ENCODE data around the gene RNF168. TPM values are rescaled to one million over a fixed set of nuclear protein-coding genes. Genes with fewer than 3 reads are reported as not detected.

The RNF168 gene
- total and polyA plus RNA-seq, 2 donors (not counting 1 experiment from before 2014, with no cell fraction given): 3.4 to 42.7 TPM

GRCh38 chr3:196547067-196547466 lies 43.5 kb upstream of the RNF168 start:
- Mint-ChIP-seq H3K4me1 (no peaks in the 10 kb centered on the region), H3K27me3 (no peaks in the 10 kb centered on the region), H3K9me3 (ENCODE audit: insufficient read depth) (no peaks in the 10 kb centered on the region), H3K4me3 (no peak overlapping the region), H3K27ac (no peak overlapping the region)
- DNase-seq: no peak
- WGBS (ENCODE audit: insufficient coverage): 89% methylated on average over 1 of the region's 2 CpGs
- H3K4me2 ChIP-seq (replicated peaks; ENCODE audit: low read depth, low read length, poor library complexity, severe bottlenecking): no peak overlapping the region
- H3K4me3 ChIP-seq (ENCODE audit: control extremely low read depth in 1 of 5, extremely low read depth in 1 of 5, insufficient read depth in 1 of 5, low read depth in 2 of 5, low read length in 4 of 5): no peak overlapping the region
- no peaks in the 10 kb centered on the region for H3K4me1 ChIP-seq (ENCODE audit: control insufficient read depth in 2 of 2, insufficient read depth in 2 of 2, low read length in 2 of 2)
- no peak overlapping the region for H3K27ac ChIP-seq (ENCODE audit: low read length in 2 of 2)
- no peak for ATAC-seq (ENCODE audit: low read depth)
- ChIA-PET POLR2A (no interaction called here), CTCF (no interaction called here)
- peaks cover 2 to 15% (median 14%) of the 10 kb centered on the region in 3 donors for H3K9me3 ChIP-seq (ENCODE audit: control extremely low read depth in 1 of 3, control insufficient read depth in 2 of 3, insufficient read depth in 1 of 3, low read length in 2 of 3)
- TF ChIP-seq EZH2 (IDR thresholded peaks at IDR 0.05; ENCODE audit: borderline replicate concordance, insufficient read depth, low read depth, low read length, poor library complexity, severe bottlenecking): no peak
- TF ChIP-seq CTCF (IDR thresholded peaks at IDR 0.05): no peak
- no peak overlapping the region for H2AFZ ChIP-seq (ENCODE audit: insufficient read depth, low read depth, low read length, poor library complexity, severe bottlenecking)
- no peaks in the 10 kb centered on the region for H3K36me3 ChIP-seq (replicated peaks in 1 of 2; ENCODE audit: control extremely low read depth in 1 of 2, control insufficient read depth in 1 of 2, extremely low read depth in 1 of 2, insufficient read depth in 2 of 2, low read length in 1 of 2)
- no peaks in the 10 kb centered on the region for H3K27me3 ChIP-seq (replicated peaks in 1 of 4; ENCODE audit: control extremely low read depth in 1 of 4, control insufficient read depth in 3 of 4, insufficient read depth in 4 of 4, low read length in 3 of 4)
- H3K9ac ChIP-seq (ENCODE audit: low read length): no peak overlapping the region
- no peaks in the 10 kb centered on the region for H3K79me2 ChIP-seq (ENCODE audit: control insufficient read depth, insufficient read depth, low read length)
- intact Hi-C loops (cut with micrococcal nuclease): no loop called here
- H4K20me1 ChIP-seq (ENCODE audit: control insufficient read depth, insufficient read depth, low read length, poor library complexity, severe bottlenecking): no peaks in the 10 kb centered on the region

- no peak overlapping the region for H3K4me2 ChIP-seq (replicated peaks; ENCODE audit: low read depth, low read length, poor library complexity, severe bottlenecking)
- WGBS (ENCODE audit: insufficient coverage): 100% methylated on average over 4 of the region's 5 CpGs
- Mint-ChIP-seq H3K27me3 (no peaks in the 10 kb centered on the region), H3K9me3 (ENCODE audit: insufficient read depth) (no peaks in the 10 kb centered on the region), H3K4me3 (no peak overlapping the region), H3K27ac (no peak overlapping the region), H3K4me1 (no peaks in the 10 kb centered on the region)
- no peaks in the 10 kb centered on the region for H3K36me3 ChIP-seq (replicated peaks in 1 of 2; ENCODE audit: control extremely low read depth in 1 of 2, control insufficient read depth in 1 of 2, extremely low read depth in 1 of 2, insufficient read depth in 2 of 2, low read length in 1 of 2)
- intact Hi-C loops (cut with micrococcal nuclease): no loop called here
- H3K27ac ChIP-seq (ENCODE audit: low read length in 2 of 2): no peak overlapping the region
- POLR2A ChIA-PET: interaction anchor here (0.6 kb wide), 1 partner anchor 287 kb away, joined by 6 read pairs; no protein-coding TSS in a partner anchor
- H3K9ac ChIP-seq (ENCODE audit: low read length): no peak overlapping the region
- no peak for ATAC-seq (ENCODE audit: low read depth)
- no peaks in the 10 kb centered on the region for H4K20me1 ChIP-seq (ENCODE audit: control insufficient read depth, insufficient read depth, low read length, poor library complexity, severe bottlenecking)
- H3K4me1 ChIP-seq (ENCODE audit: control insufficient read depth in 2 of 2, insufficient read depth in 2 of 2, low read length in 2 of 2): no peaks in the 10 kb centered on the region
- CTCF ChIA-PET: no interaction called here
- TF ChIP-seq CTCF (IDR thresholded peaks at IDR 0.05): no peak
- no peak for TF ChIP-seq EZH2 (IDR thresholded peaks at IDR 0.05; ENCODE audit: borderline replicate concordance, insufficient read depth, low read depth, low read length, poor library complexity, severe bottlenecking)
- no peak for DNase-seq
- no peaks in the 10 kb centered on the region for H3K27me3 ChIP-seq (replicated peaks in 1 of 4; ENCODE audit: control extremely low read depth in 1 of 4, control insufficient read depth in 3 of 4, insufficient read depth in 4 of 4, low read length in 3 of 4)
- H2AFZ ChIP-seq (ENCODE audit: insufficient read depth, low read depth, low read length, poor library complexity, severe bottlenecking): no peak overlapping the region
- peaks cover 2 to 15% (median 14%) of the 10 kb centered on the region in 3 donors for H3K9me3 ChIP-seq (ENCODE audit: control extremely low read depth in 1 of 3, control insufficient read depth in 2 of 3, insufficient read depth in 1 of 3, low read length in 2 of 3)
- no peak overlapping the region for H3K4me3 ChIP-seq (ENCODE audit: control extremely low read depth in 1 of 5, extremely low read depth in 1 of 5, insufficient read depth in 1 of 5, low read depth in 2 of 5, low read length in 4 of 5)
- no peaks in the 10 kb centered on the region for H3K79me2 ChIP-seq (ENCODE audit: control insufficient read depth, insufficient read depth, low read length)
These were observed 43.0 kb upstream of the RNF168 start for GRCh38 chr3:196546537-196546936.

All from B cell (primary cell).